ENCODE data around the gene NCAM2.

GRCh38 chr21:20965816-20966215 is 32.4 kb upstream of the NCAM2 start:
- TF ChIP-seq CTCF (IDR thresholded peaks at IDR 0.05) (no peak), POLR2A (IDR thresholded peaks at IDR 0.05) (no peak)

Measured in heart left ventricle (tissue), 13 donors.